HepG2 (cell line): ENCODE results near the gene P4HTM. TPM values are rescaled to one million over a fixed set of nuclear protein-coding genes. Genes with fewer than 3 reads are reported as not detected.

Source experiments
- CBX2 ChIP-seq, 2 experiments: fragments of 200-600 bp in 1 of 2; sonication (generic); formaldehyde crosslinking in 1 of 2; IDR thresholded peaks; 2 replicates each; pipeline versions ENCODE4 v1.7.0 to v1.8.1; 2018 to 2022; ENCODE audit warnings: low read depth in 2 of 2, low read length in 1 of 2, mild to moderate bottlenecking in 1 of 2, missing genetic modification reagents in 1 of 2
- CEBPB ChIP-seq: IDR thresholded peaks from 2 replicates; pipeline ENCODE4 v1.6.1; 2011; ENCODE audit warnings: low read depth, low read length, improper control_type of control experiment, borderline replicate concordance
- HMGXB3 ChIP-seq: sonication (generic); formaldehyde crosslinking; IDR thresholded peaks from 2 replicates; pipeline ENCODE4 v1.4.0; 2020; ENCODE audit warnings: missing genetic modification reagents, borderline replicate concordance
- ISX ChIP-seq: sonication (generic); formaldehyde crosslinking; conservative IDR thresholded peaks from 2 replicates; pipeline ENCODE4 v1.5.0; 2020; ENCODE audit warnings: missing genetic modification reagents
- MBD4 ChIP-seq: IDR thresholded peaks from 2 replicates; pipeline ENCODE4 v1.6.1; 2012; ENCODE audit warnings: low read length, inconsistent platforms, borderline replicate concordance
- MTF1 ChIP-seq: sonication (generic); formaldehyde crosslinking; IDR thresholded peaks from 2 replicates; pipeline ENCODE4 v1.5.0; 2020; ENCODE audit warnings: missing genetic modification reagents
- PRPF4 ChIP-seq: fragments of 200-400 bp; formaldehyde crosslinking; IDR thresholded peaks from 2 replicates; pipeline ENCODE4 v1.6.1; 2016; ENCODE audit warnings: low read length, low read depth; ENCODE audit not compliant: poor library complexity, severe bottlenecking
- RARA ChIP-seq: IDR thresholded peaks from 2 replicates; pipeline ENCODE4 v1.6.1; 2016; ENCODE audit warnings: missing genetic modification reagents, missing compliant biosample characterization
- RORA ChIP-seq: sonication (generic); formaldehyde crosslinking; IDR thresholded peaks from 2 replicates; pipeline ENCODE4 v1.5.0; 2020; ENCODE audit warnings: mild to moderate bottlenecking, missing genetic modification reagents, moderate library complexity
- SAFB2 ChIP-seq: sonication (generic); formaldehyde crosslinking; IDR thresholded peaks from 2 replicates; pipeline ENCODE4 v1.5.1; 2020; ENCODE audit warnings: missing genetic modification reagents, low read depth, mild to moderate bottlenecking, borderline replicate concordance
- TCF7 ChIP-seq: sonication (generic); IDR thresholded peaks from 2 replicates; pipeline ENCODE4 v1.6.1; 2016; ENCODE audit warnings: antibody characterized with exemption, low read depth
- ZFP90 ChIP-seq: sonication (generic); formaldehyde crosslinking; IDR thresholded peaks from 2 replicates; pipeline ENCODE4 v1.8.0; 2022; ENCODE audit warnings: missing genetic modification reagents, mild to moderate bottlenecking, inconsistent platforms, borderline replicate concordance
- ZHX2 ChIP-seq, 2 experiments: sonication (generic) in 1 of 2; formaldehyde crosslinking in 1 of 2; IDR thresholded peaks; 2 replicates each; pipeline versions ENCODE4 v1.6.1 to v1.9.0; 2014 to 2022; ENCODE audit warnings: antibody characterized with exemption in 1 of 2, borderline replicate concordance in 1 of 2, inconsistent platforms in 1 of 2, low read depth in 1 of 2, missing genetic modification reagents in 1 of 2
- ZNF180 ChIP-seq: sonication (generic); formaldehyde crosslinking; IDR thresholded peaks from 2 replicates; pipeline ENCODE4 v1.4.0; 2020; ENCODE audit warnings: low read depth, missing genetic modification reagents, borderline replicate concordance
- ZNF275 ChIP-seq: sonication (generic); formaldehyde crosslinking; IDR thresholded peaks from 2 replicates; pipeline ENCODE4 v1.8.0; 2022; ENCODE audit warnings: missing genetic modification reagents, mild to moderate bottlenecking, inconsistent platforms, borderline replicate concordance
- ZNF296 ChIP-seq: sonication (generic); formaldehyde crosslinking; conservative IDR thresholded peaks from 2 replicates; pipeline ENCODE4 v1.5.0; 2020; ENCODE audit warnings: mild to moderate bottlenecking, missing genetic modification reagents
- ZNF775 ChIP-seq: sonication (generic); formaldehyde crosslinking; IDR thresholded peaks from 2 replicates; pipeline ENCODE4 v1.4.0; 2020; ENCODE audit warnings: missing genetic modification reagents, mild to moderate bottlenecking, moderate library complexity, borderline replicate concordance
- polyA plus RNA-seq, 8 experiments: library from polyadenylated mRNA; depleted of rRNA in 3 of 8; stranded (reverse) in 7 of 8; unstranded in 1 of 8; fragments of >200 nt; fragmentation: Illumina TruSeq in 4 of 8; extraction: Trizol in 4 of 8; gene quantifications; 2 replicates each; pipeline versions ENCODE4 v1.2.1 to v1.2.3, GENCODE V29; 2011 to 2016; ENCODE audit warnings: low read depth in 4 of 8, missing spikeins in 1 of 8, mixed read lengths in 1 of 8; ENCODE audit not compliant: insufficient read depth in 1 of 8
- total RNA-seq, 5 experiments: library from RNA; depleted of rRNA; stranded (reverse); fragments of >200 nt; fragmentation: Illumina TruSeq; extraction: Trizol; gene quantifications; 2 replicates each; pipeline ENCODE4 v1.2.3, GENCODE V29; 2016; ENCODE audit warnings: low read depth in 1 of 5

P4HTM gene
- total and polyA plus RNA-seq, 2 of the 13 experiments (the other 11 are each of a cell fraction or from before 2014, with no cell fraction given), result 0.01 TPM; not detected in 1

- TF ChIP-seq HMGXB3 (CRISPR knock-in tag) (no peak), ZNF296 (CRISPR knock-in tag) (peak; percentile 82; the same call in 1 of the 2 replicates), ISX (CRISPR knock-in tag) (no peak), RORA (no peak), ZNF180 (CRISPR knock-in tag) (0 out of 2 replicates have a peak, but pooled peaks have one; percentile 42), CBX2 (IDR thresholded peaks at IDR 0.05; ENCODE audit: low read depth, low read length) (no peak), CBX2 (CRISPR knock-in tag; IDR thresholded peaks at IDR 0.05; ENCODE audit: low read depth) (no peak; the same call in 1 of the 2 replicates), ZNF275 (CRISPR knock-in tag) (no peak), ZHX2 (IDR thresholded peaks at IDR 0.05; ENCODE audit: low read depth) (peak; percentile 53; the same call in 1 of the 2 replicates), ZHX2 (CRISPR knock-in tag; IDR thresholded peaks at IDR 0.05; ENCODE audit: borderline replicate concordance) (no peak; the same call in 1 of the 2 replicates), CEBPB (no peak), ZFP90 (CRISPR knock-in tag) (no peak), TCF7 (no peak), PRPF4 (no peak), MBD4 (no peak), MTF1 (no peak; the same call in 1 of the 2 replicates), ZNF775 (CRISPR knock-in tag) (no peak), SAFB2 (no peak), RARA (CRISPR knock-in tag) (no peak; the same call in 1 of the 2 replicates)
These were observed 31.3 kb downstream of the P4HTM start (continued) for GRCh38 chr3:49021213-49021812.
